ENCODE measurements around the gene CHD3. TPM values are rescaled to one million over a fixed set of nuclear protein-coding genes. Genes with fewer than 3 reads are reported as not detected.

The CHD3 gene
- total and polyA plus RNA-seq, 4 donors: 60.9 to 112 (median 76.5) TPM

- TF ChIP-seq, protein P1, sequence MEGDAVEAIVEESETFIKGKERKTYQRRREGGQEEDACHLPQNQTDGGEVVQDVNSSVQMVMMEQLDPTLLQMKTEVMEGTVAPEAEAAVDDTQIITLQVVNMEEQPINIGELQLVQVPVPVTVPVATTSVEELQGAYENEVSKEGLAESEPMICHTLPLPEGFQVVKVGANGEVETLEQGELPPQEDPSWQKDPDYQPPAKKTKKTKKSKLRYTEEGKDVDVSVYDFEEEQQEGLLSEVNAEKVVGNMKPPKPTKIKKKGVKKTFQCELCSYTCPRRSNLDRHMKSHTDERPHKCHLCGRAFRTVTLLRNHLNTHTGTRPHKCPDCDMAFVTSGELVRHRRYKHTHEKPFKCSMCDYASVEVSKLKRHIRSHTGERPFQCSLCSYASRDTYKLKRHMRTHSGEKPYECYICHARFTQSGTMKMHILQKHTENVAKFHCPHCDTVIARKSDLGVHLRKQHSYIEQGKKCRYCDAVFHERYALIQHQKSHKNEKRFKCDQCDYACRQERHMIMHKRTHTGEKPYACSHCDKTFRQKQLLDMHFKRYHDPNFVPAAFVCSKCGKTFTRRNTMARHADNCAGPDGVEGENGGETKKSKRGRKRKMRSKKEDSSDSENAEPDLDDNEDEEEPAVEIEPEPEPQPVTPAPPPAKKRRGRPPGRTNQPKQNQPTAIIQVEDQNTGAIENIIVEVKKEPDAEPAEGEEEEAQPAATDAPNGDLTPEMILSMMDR (IDR thresholded peaks at IDR 0.05; ENCODE audit: control extremely low read depth, extremely low read depth): no peak
- ATAC-seq (ENCODE audit: insufficient read depth, low FRiP score) (peak; percentile 56), DNase-seq (peak; percentile 95 to 96 (median 96))
- no peaks in the 10 kb centered on the region for H3K27me3 ChIP-seq (ENCODE audit: control insufficient read depth in 3 of 3, insufficient read depth in 3 of 3, low read length in 2 of 3)
- H3K27ac ChIP-seq (ENCODE audit: low read depth in 1 of 2, low read length in 1 of 2): peak overlapping the region; percentile 85 to 100
- H3K4me1 ChIP-seq (ENCODE audit: control insufficient read depth in 5 of 5, insufficient read depth in 5 of 5, low read length in 5 of 5): peaks cover 6 to 70% (median 20%) of the 10 kb centered on the region in 5 donors
- no peaks in the 10 kb centered on the region for H3K9me3 ChIP-seq (ENCODE audit: control insufficient read depth in 4 of 4, insufficient read depth in 3 of 4, low read length in 3 of 4)
- peak overlapping the region; percentile 62 for H3K4me3 ChIP-seq
- WGBS, 2 donors: 0% methylated on average over 42 to 46 of the region's 46 CpGs
- H3K36me3 ChIP-seq (ENCODE audit: control insufficient read depth in 4 of 4, insufficient read depth in 4 of 4, low read length in 4 of 4): peaks cover 0 to 15% (median 11%) of the 10 kb centered on the region in 4 donors
- H3K9ac ChIP-seq (ENCODE audit: insufficient read depth in 1 of 2, low read length in 2 of 2): peak overlapping the region in 1 of 2 donors; percentile 73
Observed at GRCh38 chr17:7841915-7842379, 46.6 kb upstream of the CHD3 start.

- ATAC-seq (ENCODE audit: insufficient read depth, low FRiP score) (peak; percentile 12), DNase-seq (peak; percentile 68 to 75 (median 75))
- WGBS, 2 donors: 0% methylated on average over 47 of the region's 47 CpGs
- no peaks in the 10 kb centered on the region for H3K27me3 ChIP-seq (ENCODE audit: control insufficient read depth in 3 of 3, insufficient read depth in 3 of 3, low read length in 2 of 3)
- H3K27ac ChIP-seq (ENCODE audit: low read depth in 1 of 2, low read length in 1 of 2): peak overlapping the region; percentile 85 to 100
- peaks cover 0 to 22% (median 13%) of the 10 kb centered on the region in 4 donors for H3K36me3 ChIP-seq (ENCODE audit: control insufficient read depth in 4 of 4, insufficient read depth in 4 of 4, low read length in 4 of 4)
- H3K9ac ChIP-seq (ENCODE audit: insufficient read depth in 1 of 2, low read length in 2 of 2): peak overlapping the region; percentile 72 to 73
- H3K4me1 ChIP-seq (ENCODE audit: control insufficient read depth in 5 of 5, insufficient read depth in 5 of 5, low read length in 5 of 5): peaks cover 0 to 63% (median 16%) of the 10 kb centered on the region in 5 donors
- TF ChIP-seq, protein P1 (IDR thresholded peaks at IDR 0.05; ENCODE audit: control extremely low read depth, extremely low read depth): no peak
- no peaks in the 10 kb centered on the region for H3K9me3 ChIP-seq (ENCODE audit: control insufficient read depth in 4 of 4, insufficient read depth in 3 of 4, low read length in 3 of 4)
- H3K4me3 ChIP-seq: peak overlapping the region; percentile 62
Observed at GRCh38 chr17:7842380-7843256, 46.0 kb upstream of the CHD3 start.

GRCh38 chr17:7843257-7843535 is 45.4 kb upstream of the CHD3 start:
- Histone ChIP-seq H3K36me3 (ENCODE audit: control insufficient read depth in 4 of 4, insufficient read depth in 4 of 4, low read length in 4 of 4) (peaks cover 3 to 28% (median 13%) of the 10 kb centered on the region in 4 donors), H3K4me3 (peak overlapping the region; percentile 62), H3K27me3 (ENCODE audit: control insufficient read depth in 3 of 3, insufficient read depth in 3 of 3, low read length in 2 of 3) (no peaks in the 10 kb centered on the region), H3K27ac (ENCODE audit: low read depth in 1 of 2, low read length in 1 of 2) (peak overlapping the region; percentile 85 to 100), H3K9me3 (ENCODE audit: control insufficient read depth in 4 of 4, insufficient read depth in 3 of 4, low read length in 3 of 4) (no peaks in the 10 kb centered on the region), H3K4me1 (ENCODE audit: control insufficient read depth in 5 of 5, insufficient read depth in 5 of 5, low read length in 5 of 5) (peaks cover 0 to 60% (median 16%) of the 10 kb centered on the region in 5 donors), H3K9ac (ENCODE audit: insufficient read depth in 1 of 2, low read length in 2 of 2) (peak overlapping the region; percentile 68 to 72)
- TF ChIP-seq, protein P1 (IDR thresholded peaks at IDR 0.05; ENCODE audit: control extremely low read depth, extremely low read depth): no peak
- no peak for ATAC-seq (ENCODE audit: insufficient read depth, low FRiP score)
- 1% methylated on average over 17 of the region's 17 CpGs for WGBS, 2 donors
- DNase-seq: no peak

Data from lung (tissue), 12 donors.